HepG2 (cell line): ENCODE measurements around the gene CAMSAP2. TPM values are rescaled to one million over a fixed set of nuclear protein-coding genes. Genes with fewer than 3 reads are reported as not detected.

ENCODE experiments used
- ARNT ChIP-seq: fragments of 450-650 bp; IDR thresholded peaks from 2 replicates; pipeline ENCODE4 v1.6.1; 2017
- ARNTL ChIP-seq: sonication (generic); formaldehyde crosslinking; IDR thresholded peaks from 2 replicates; pipeline ENCODE4 v1.4.0; 2020; ENCODE audit warnings: mild to moderate bottlenecking, missing genetic modification reagents
- FOXA1 ChIP-seq, 2 experiments: fragments of 450-650 bp in 1 of 2; sonication (generic) in 1 of 2; formaldehyde crosslinking in 1 of 2; IDR thresholded peaks; 2 replicates each; pipeline versions ENCODE4 v1.4.0 to v1.6.1; 2016 to 2020; ENCODE audit warnings: missing genetic modification reagents in 1 of 2
- FOXK1 ChIP-seq: sonication (generic); formaldehyde crosslinking; IDR thresholded peaks from 2 replicates; pipeline ENCODE4 v1.4.0; 2020; ENCODE audit warnings: low read depth, missing genetic modification reagents, borderline replicate concordance
- GABPB1 ChIP-seq: IDR thresholded peaks from 2 replicates; pipeline ENCODE4 v1.6.1; 2016; ENCODE audit warnings: mild to moderate bottlenecking, missing genetic modification reagents, moderate library complexity, missing compliant biosample characterization
- HIVEP1 ChIP-seq: sonication (generic); formaldehyde crosslinking; IDR thresholded peaks from 2 replicates; pipeline ENCODE4 v1.4.0; 2020; ENCODE audit warnings: mild to moderate bottlenecking, missing genetic modification reagents
- HNF1B ChIP-seq: sonication (generic); formaldehyde crosslinking; IDR thresholded peaks from 2 replicates; pipeline ENCODE4 v1.5.1; 2020; ENCODE audit warnings: mild to moderate bottlenecking, moderate library complexity, missing genetic modification reagents
- MTF1 ChIP-seq: sonication (generic); formaldehyde crosslinking; IDR thresholded peaks from 2 replicates; pipeline ENCODE4 v1.5.0; 2020; ENCODE audit warnings: missing genetic modification reagents
- MYNN ChIP-seq: sonication (generic); formaldehyde crosslinking; IDR thresholded peaks from 2 replicates; pipeline ENCODE4 v1.4.0; 2020; ENCODE audit warnings: mild to moderate bottlenecking, low read depth, missing genetic modification reagents
- SETDB1 ChIP-seq: sonication (generic); formaldehyde crosslinking; IDR thresholded peaks from 2 replicates; pipeline ENCODE4 v1.5.1; 2020; ENCODE audit warnings: missing genetic modification reagents, mild to moderate bottlenecking, borderline replicate concordance
- SMAD1 ChIP-seq: sonication (generic); formaldehyde crosslinking; IDR thresholded peaks from 2 replicates; pipeline ENCODE4 v1.4.0; 2020; ENCODE audit warnings: missing genetic modification reagents, low read depth, mild to moderate bottlenecking, borderline replicate concordance
- SP2 ChIP-seq: sonication (generic); formaldehyde crosslinking; IDR thresholded peaks from 2 replicates; pipeline ENCODE4 v1.5.1; 2020; ENCODE audit warnings: mild to moderate bottlenecking, missing genetic modification reagents
- SYNCRIP ChIP-seq: fragments of 200-400 bp; formaldehyde crosslinking; IDR thresholded peaks from 2 replicates; pipeline ENCODE4 v1.6.1; 2018; ENCODE audit warnings: mild to moderate bottlenecking, low read depth, low read length; ENCODE audit not compliant: insufficient read depth
- ZNF446 ChIP-seq: sonication (generic); formaldehyde crosslinking; IDR thresholded peaks from 2 replicates; pipeline ENCODE4 v1.5.0; 2020; ENCODE audit warnings: mild to moderate bottlenecking, missing genetic modification reagents
- ZNF577 ChIP-seq: sonication (generic); formaldehyde crosslinking; IDR thresholded peaks from 2 replicates; pipeline ENCODE4 v1.4.0; 2020; ENCODE audit warnings: mild to moderate bottlenecking, low read depth, missing genetic modification reagents, borderline replicate concordance
- ZNF589 ChIP-seq: sonication (generic); formaldehyde crosslinking; conservative IDR thresholded peaks from 2 replicates; pipeline ENCODE4 v1.8.0; 2022; ENCODE audit warnings: mild to moderate bottlenecking, moderate library complexity, missing genetic modification reagents
- ZNF704 ChIP-seq: sonication (generic); formaldehyde crosslinking; IDR thresholded peaks from 2 replicates; pipeline ENCODE4 v1.8.1; 2023; ENCODE audit warnings: mild to moderate bottlenecking, inconsistent platforms, moderate library complexity, missing genetic modification reagents, borderline replicate concordance
- ZNF773 ChIP-seq: sonication (generic); formaldehyde crosslinking; IDR thresholded peaks from 2 replicates; pipeline ENCODE4 v1.4.0; 2020; ENCODE audit warnings: missing genetic modification reagents, borderline replicate concordance
- ZNF775 ChIP-seq: sonication (generic); formaldehyde crosslinking; IDR thresholded peaks from 2 replicates; pipeline ENCODE4 v1.4.0; 2020; ENCODE audit warnings: missing genetic modification reagents, mild to moderate bottlenecking, moderate library complexity, borderline replicate concordance
- polyA plus RNA-seq, 8 experiments: library from polyadenylated mRNA; depleted of rRNA in 3 of 8; stranded (reverse) in 7 of 8; unstranded in 1 of 8; fragments of >200 nt; fragmentation: Illumina TruSeq in 4 of 8; extraction: Trizol in 4 of 8; gene quantifications; 2 replicates each; pipeline versions ENCODE4 v1.2.1 to v1.2.3, GENCODE V29; 2011 to 2016; ENCODE audit warnings: low read depth in 4 of 8, missing spikeins in 1 of 8, mixed read lengths in 1 of 8; ENCODE audit not compliant: insufficient read depth in 1 of 8
- total RNA-seq, 5 experiments: library from RNA; depleted of rRNA; stranded (reverse); fragments of >200 nt; fragmentation: Illumina TruSeq; extraction: Trizol; gene quantifications; 2 replicates each; pipeline ENCODE4 v1.2.3, GENCODE V29; 2016; ENCODE audit warnings: low read depth in 1 of 5
- TF ChIP-seq, protein P1 (sequence below), 2 experiments: sonication (generic) in 1 of 2; formaldehyde crosslinking in 1 of 2; IDR thresholded peaks; 2 replicates each; pipeline versions ENCODE4 v1.4.0 to v1.6.1; 2018 to 2020; ENCODE audit warnings: missing genetic modification reagents in 2 of 2, borderline replicate concordance in 1 of 2, low read depth in 1 of 2, mild to moderate bottlenecking in 1 of 2, missing biosample characterization in 1 of 2
- TF ChIP-seq, protein P2 (sequence below): sonication (generic); formaldehyde crosslinking; IDR thresholded peaks from 2 replicates; pipeline ENCODE4 v1.5.0; 2020; ENCODE audit warnings: mild to moderate bottlenecking, missing genetic modification reagents, moderate library complexity

CAMSAP2 gene
- total and polyA plus RNA-seq, 2 of the 13 experiments (the other 11 are each of a cell fraction or from before 2014, with no cell fraction given) = 3.4 to 8.2 TPM

DNA sequence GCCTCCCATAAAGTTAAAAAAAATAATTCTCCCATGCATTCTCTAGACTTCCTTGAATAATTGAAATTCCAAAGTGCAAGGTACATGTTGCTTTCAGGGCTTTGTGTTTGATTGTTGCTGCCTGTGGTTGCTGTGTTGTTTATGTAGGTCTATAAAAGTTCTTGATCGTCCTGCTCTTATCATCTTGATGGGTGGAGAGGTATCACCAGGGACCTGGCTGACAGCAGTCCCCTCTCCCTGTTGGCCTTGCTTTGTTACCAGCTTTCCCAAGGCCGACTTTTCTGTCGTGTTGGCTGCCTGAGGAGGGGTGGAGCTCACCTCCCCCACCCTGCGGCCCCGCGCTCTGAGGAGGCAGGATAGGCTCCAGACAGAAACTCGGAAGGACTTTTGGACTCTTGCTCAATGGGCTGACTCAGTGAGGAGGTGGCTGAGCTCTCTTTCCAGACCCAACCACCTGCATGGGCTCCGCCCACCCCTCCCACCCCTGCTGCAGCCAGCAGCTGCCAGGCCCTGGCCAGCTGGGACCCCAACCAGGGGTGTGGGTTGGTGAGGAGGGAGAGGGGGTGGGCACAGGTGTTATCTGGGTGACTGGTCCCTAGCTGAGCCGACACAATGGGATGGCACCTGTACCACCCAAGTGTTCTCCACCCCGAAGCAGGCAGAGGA lies 158.0 kb downstream of the CAMSAP2 start (continued):
- no peak for TF ChIP-seq SP2 (CRISPR knock-in tag)
- TF ChIP-seq ARNTL (CRISPR knock-in tag) = no peak
- TF ChIP-seq, protein P1, sequence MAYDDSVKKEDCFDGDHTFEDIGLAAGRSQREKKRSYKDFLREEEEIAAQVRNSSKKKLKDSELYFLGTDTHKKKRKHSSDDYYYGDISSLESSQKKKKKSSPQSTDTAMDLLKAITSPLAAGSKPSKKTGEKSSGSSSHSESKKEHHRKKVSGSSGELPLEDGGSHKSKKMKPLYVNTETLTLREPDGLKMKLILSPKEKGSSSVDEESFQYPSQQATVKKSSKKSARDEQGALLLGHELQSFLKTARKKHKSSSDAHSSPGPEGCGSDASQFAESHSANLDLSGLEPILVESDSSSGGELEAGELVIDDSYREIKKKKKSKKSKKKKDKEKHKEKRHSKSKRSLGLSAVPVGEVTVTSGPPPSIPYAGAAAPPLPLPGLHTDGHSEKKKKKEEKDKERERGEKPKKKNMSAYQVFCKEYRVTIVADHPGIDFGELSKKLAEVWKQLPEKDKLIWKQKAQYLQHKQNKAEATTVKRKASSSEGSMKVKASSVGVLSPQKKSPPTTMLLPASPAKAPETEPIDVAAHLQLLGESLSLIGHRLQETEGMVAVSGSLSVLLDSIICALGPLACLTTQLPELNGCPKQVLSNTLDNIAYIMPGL (CRISPR knock-in tag; IDR thresholded peaks at IDR 0.05; ENCODE audit: borderline replicate concordance in 1 of 2, low read depth in 1 of 2) = peak; percentile 32 to 57; a peak in 1 of 4 replicates
- no peak for TF ChIP-seq ZNF773 (CRISPR knock-in tag)
- TF ChIP-seq MYNN (CRISPR knock-in tag) = no peak
- peak; percentile 75; the same call in 1 of the 2 replicates for TF ChIP-seq HIVEP1 (CRISPR knock-in tag)
- TF ChIP-seq HNF1B = peak; percentile 41; the same call in 1 of the 2 replicates
- TF ChIP-seq ARNT = no peak
- TF ChIP-seq SMAD1 (CRISPR knock-in tag) = no peak
- 0 out of 2 replicates have a peak, but pooled peaks have one; percentile 62 for TF ChIP-seq FOXK1 (CRISPR knock-in tag)
- no peak for TF ChIP-seq ZNF446 (CRISPR knock-in tag)
- peak; percentile 63 for TF ChIP-seq GABPB1 (CRISPR knock-in tag)
- peak; percentile 46; the same call in 1 of the 2 replicates for TF ChIP-seq ZNF704 (CRISPR knock-in tag)
- no peak for TF ChIP-seq MTF1
- TF ChIP-seq, protein P2, sequence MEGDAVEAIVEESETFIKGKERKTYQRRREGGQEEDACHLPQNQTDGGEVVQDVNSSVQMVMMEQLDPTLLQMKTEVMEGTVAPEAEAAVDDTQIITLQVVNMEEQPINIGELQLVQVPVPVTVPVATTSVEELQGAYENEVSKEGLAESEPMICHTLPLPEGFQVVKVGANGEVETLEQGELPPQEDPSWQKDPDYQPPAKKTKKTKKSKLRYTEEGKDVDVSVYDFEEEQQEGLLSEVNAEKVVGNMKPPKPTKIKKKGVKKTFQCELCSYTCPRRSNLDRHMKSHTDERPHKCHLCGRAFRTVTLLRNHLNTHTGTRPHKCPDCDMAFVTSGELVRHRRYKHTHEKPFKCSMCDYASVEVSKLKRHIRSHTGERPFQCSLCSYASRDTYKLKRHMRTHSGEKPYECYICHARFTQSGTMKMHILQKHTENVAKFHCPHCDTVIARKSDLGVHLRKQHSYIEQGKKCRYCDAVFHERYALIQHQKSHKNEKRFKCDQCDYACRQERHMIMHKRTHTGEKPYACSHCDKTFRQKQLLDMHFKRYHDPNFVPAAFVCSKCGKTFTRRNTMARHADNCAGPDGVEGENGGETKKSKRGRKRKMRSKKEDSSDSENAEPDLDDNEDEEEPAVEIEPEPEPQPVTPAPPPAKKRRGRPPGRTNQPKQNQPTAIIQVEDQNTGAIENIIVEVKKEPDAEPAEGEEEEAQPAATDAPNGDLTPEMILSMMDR (CRISPR knock-in tag) = no peak
- no peak for TF ChIP-seq ZNF775 (CRISPR knock-in tag)
- no peak for TF ChIP-seq SYNCRIP
- TF ChIP-seq FOXA1 (IDR thresholded peaks at IDR 0.05) = no peak
- peak; percentile 28; the same call in 1 of the 2 replicates for TF ChIP-seq FOXA1 (CRISPR knock-in tag; IDR thresholded peaks at IDR 0.05)
- no peak for TF ChIP-seq SETDB1 (CRISPR knock-in tag)
- no peak for TF ChIP-seq ZNF577 (CRISPR knock-in tag)
- no peak for TF ChIP-seq ZNF589 (CRISPR knock-in tag)
